HCT116 (cell line): ENCODE measurements around the gene NIFK. TPM values are rescaled to one million over a fixed set of nuclear protein-coding genes. Genes with fewer than 3 reads are reported as not detected.

Experiments
- ATAC-seq: fragments of 200-7000 bp; cut with Tn5 transposase; 2 replicates; pipeline ENCODE4 v1.9.1; 2020; ENCODE audit warnings: mild to moderate bottlenecking, moderate library complexity
- BruUV-seq: library from RNA; stranded (reverse); fragments of 400-500 nt; replicated peaks from 2 replicates; lab custom pipeline; 2021; lab: Mats Ljungman, UMichigan
- CTCF ChIA-PET: fragments of 300-600 bp; sonication (Branson Sonifier 250); formaldehyde crosslinking; loops from one replicate; lab custom pipeline; 2021; ENCODE audit warnings: antibody characterized with exemption; lab: Charles Lee
- POLR2A ChIA-PET: fragments of 300-600, 350-600 bp; sonication (Branson Sonifier 250); formaldehyde crosslinking; loops from one replicate; lab custom pipeline; 2021; ENCODE audit warnings: antibody characterized with exemption; lab: Charles Lee
- RAD21 ChIA-PET, 2 experiments: fragments of 300-600 bp; sonication (Branson Sonifier 250); formaldehyde crosslinking; loops; one replicate each; lab custom pipeline; 2023; ENCODE audit warnings: low total read pairs in 2 of 2; ENCODE audit not compliant: uncharacterized antibody in 2 of 2, unreplicated experiment in 2 of 2, low non-redundant PET in 1 of 2; lab: Charles Lee
- DNase-seq: peaks from one replicate; pipeline ENCODE4 v3.0.0-alpha.2; 2010; ENCODE audit warnings: low read depth, low spot score
- H2AFZ ChIP-seq: fragments of 200-600 bp; shearing (Covaris generic), sonication (generic); 2 replicates; pipeline ENCODE4 v1.6.1; 2017; ENCODE audit warnings: low read depth, mixed run types, mixed read lengths, antibody characterized with exemption, low read length; ENCODE audit not compliant: poor library complexity, severe bottlenecking
- H3K27ac ChIP-seq: 2 replicates; pipeline ENCODE4 v1.5.1; 2012; ENCODE audit warnings: low read depth, low read length
- H3K27me3 ChIP-seq: fragments of 200-600 bp; sonication (generic); 2 replicates; pipeline ENCODE4 v1.6.1; 2016; ENCODE audit warnings: mixed run types, low read length, mixed read lengths; ENCODE audit not compliant: insufficient read depth
- H3K36me3 ChIP-seq, 2 experiments: fragments of 200-500 bp in 1 of 2; fragments of 200-600 bp in 1 of 2; sonication (Bioruptor generic) in 1 of 2; sonication (generic) in 1 of 2; 2 replicates each; pipeline versions ENCODE4 v1.5.1 to v1.6.1; 2014 to 2016; ENCODE audit warnings: low read length in 2 of 2, inconsistent platforms in 1 of 2, mixed read lengths in 1 of 2, mixed run types in 1 of 2; ENCODE audit not compliant: insufficient read depth in 2 of 2, control insufficient read depth in 1 of 2
- H3K4me1 ChIP-seq, 2 experiments: fragments of 200-600 bp in 1 of 2; sonication (generic) in 1 of 2; 2 replicates each; pipeline versions ENCODE4 v1.5.1 to v1.6.1; 2012 to 2017; ENCODE audit warnings: low read length in 2 of 2, inconsistent platforms in 1 of 2, mild to moderate bottlenecking in 1 of 2, mixed read lengths in 1 of 2, mixed run types in 1 of 2, moderate library complexity in 1 of 2; ENCODE audit not compliant: insufficient read depth in 2 of 2, control insufficient read depth in 1 of 2
- H3K4me2 ChIP-seq: fragments of 200-600 bp; sonication (generic); 2 replicates; pipeline ENCODE4 v1.6.1; 2017; ENCODE audit warnings: mixed run types, low read length, mixed read lengths
- H3K4me3 ChIP-seq, 2 experiments: fragments of 200-600 bp in 1 of 2; sonication (generic) in 1 of 2; replicated peaks in 1 of 2; 2 replicates each; pipeline ENCODE4 v1.5.1; 2011 to 2016; ENCODE audit warnings: low read length in 2 of 2, control low read depth in 1 of 2, low read depth in 1 of 2, mild to moderate bottlenecking in 1 of 2, mixed read lengths in 1 of 2, mixed run types in 1 of 2
- H3K79me2 ChIP-seq: fragments of 200-600 bp; sonication (generic); 2 replicates; pipeline ENCODE4 v1.6.1; 2017; ENCODE audit warnings: mild to moderate bottlenecking, mixed run types, low read length, moderate library complexity, mixed read lengths; ENCODE audit not compliant: insufficient read depth
- H3K9ac ChIP-seq: fragments of 200-600 bp; sonication (generic); 2 replicates; pipeline ENCODE4 v1.6.1; 2016; ENCODE audit warnings: low read length, mixed read lengths
- H3K9me2 ChIP-seq: fragments of 200-600 bp; sonication (generic), shearing (Covaris generic); 2 replicates; pipeline ENCODE4 v1.6.1; 2017; ENCODE audit warnings: mixed run types, mild to moderate bottlenecking, moderate library complexity; ENCODE audit not compliant: insufficient read depth
- H3K9me3 ChIP-seq, 2 experiments: fragments of 200-500 bp in 1 of 2; fragments of 200-600 bp in 1 of 2; sonication (Bioruptor generic) in 1 of 2; sonication (generic) in 1 of 2; 2 replicates each; pipeline ENCODE4 v1.6.1; 2014 to 2017; ENCODE audit warnings: low read length in 2 of 2, mixed read lengths in 2 of 2, inconsistent platforms in 1 of 2, low read depth in 1 of 2, mild to moderate bottlenecking in 1 of 2, mixed run types in 1 of 2, moderate library complexity in 1 of 2; ENCODE audit not compliant: control insufficient read depth in 1 of 2, insufficient read depth in 1 of 2
- H4K20me1 ChIP-seq: fragments of 200-600 bp; sonication (generic), shearing (Covaris generic); 2 replicates; pipeline ENCODE4 v1.6.1; 2017; ENCODE audit warnings: mixed run types, mild to moderate bottlenecking, moderate library complexity; ENCODE audit not compliant: insufficient read depth
- FOSL1 ChIP-seq: IDR thresholded peaks from 2 replicates; pipeline ENCODE4 v1.6.1; 2012; ENCODE audit warnings: low read depth
- intact Hi-C: fragments of 100-400 bp; cut with micrococcal nuclease; formaldehyde crosslinking; loops from 2 replicates; pipeline ENCODE4 v1.10.0; 2022
- total RNA-seq: library from RNA; stranded (reverse); gene quantifications from one replicate; pipeline ENCODE4 v1.2.1, GENCODE V29; 2021; ENCODE audit not compliant: unreplicated experiment

NIFK gene
- total RNA-seq, 1 experiment from 2014 or later: 93.2 TPM

DNA sequence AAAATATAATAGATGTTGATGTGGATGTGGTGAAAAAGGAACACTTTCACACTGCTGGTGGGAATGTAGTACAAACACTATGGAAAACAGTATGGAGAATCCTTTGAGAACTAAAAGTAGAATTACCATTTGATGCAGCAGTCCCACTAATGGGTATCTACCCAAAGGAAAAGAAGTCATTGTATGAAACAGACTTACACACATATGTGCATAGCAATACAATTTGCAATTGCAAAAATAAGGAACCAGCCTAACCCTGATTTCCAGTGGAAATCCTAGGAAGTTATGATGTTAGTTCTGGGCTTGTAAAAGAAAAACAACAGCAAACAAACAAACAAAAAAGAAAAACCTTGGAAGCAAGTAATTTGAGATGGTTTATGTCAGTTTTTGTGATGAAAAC is 58.8 kb downstream of the NIFK start:
- peaks cover 9 to 13% of the 10 kb centered on the region in 2 experiments; a peak in 3 of 4 replicates for H3K9me3 ChIP-seq
- H3K79me2 ChIP-seq: no peaks in the 10 kb centered on the region
- H3K4me2 ChIP-seq: no peak overlapping the region
- no peaks in the 10 kb centered on the region for H3K9me2 ChIP-seq
- H2AFZ ChIP-seq: no peak overlapping the region
- ChIA-PET POLR2A (no interaction called here), CTCF (no interaction called here), RAD21 (no interaction called here)
- TF ChIP-seq FOSL1: no peak
- no peaks in the 10 kb centered on the region for H4K20me1 ChIP-seq
- no peak overlapping the region for H3K27ac ChIP-seq
- no peak overlapping the region for H3K9ac ChIP-seq
- BruUV-seq: no TSS peak
- DNase-seq (no peak), ATAC-seq (no peak)
- H3K36me3 ChIP-seq: no peaks in the 10 kb centered on the region
- intact Hi-C loops: no loop called here
- no peaks in the 10 kb centered on the region for H3K27me3 ChIP-seq
- no peaks in the 10 kb centered on the region for H3K4me1 ChIP-seq
- H3K4me3 ChIP-seq: no peak overlapping the region

Other genes with a start within 250 kb of the NIFK start
- gene RNU4ATAC, start 206.0 kb downstream of the NIFK start, total RNA-seq: not detected
- gene CLASP1, start 87.4 kb downstream of the NIFK start, total RNA-seq: 41.9 TPM
- gene TSN, start 18.8 kb upstream of the NIFK start, total RNA-seq: 91.5 TPM